Measurements from ENCODE around the gene SLC22A4. TPM values are rescaled to one million over a fixed set of nuclear protein-coding genes. Genes with fewer than 3 reads are reported as not detected.

Gene SLC22A4
- total and polyA plus RNA-seq, 9 donors: 0.72 to 7.7 (median 2.3) TPM

DNA sequence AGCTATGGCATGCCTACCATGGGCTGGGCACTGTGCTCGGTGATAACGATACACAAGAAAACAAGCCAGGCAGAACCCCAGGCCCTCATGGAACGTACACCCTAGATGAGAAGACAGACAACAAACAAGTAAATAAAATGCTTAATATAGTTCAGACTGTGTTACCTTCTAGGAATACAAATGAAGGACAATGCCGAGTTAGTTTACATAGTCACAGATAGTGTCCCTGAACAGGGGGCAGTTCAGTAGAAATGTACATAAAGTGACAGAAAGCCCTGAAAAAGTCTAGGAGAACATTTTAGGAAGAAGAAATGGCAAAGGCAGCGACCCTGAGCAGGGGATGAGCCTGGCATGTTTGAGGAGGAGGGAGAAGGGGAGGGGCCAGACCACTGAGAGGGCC is 97.1 kb downstream of the SLC22A4 start:
- intact Hi-C loops (cut with DNase I): no loop called here

DNA sequence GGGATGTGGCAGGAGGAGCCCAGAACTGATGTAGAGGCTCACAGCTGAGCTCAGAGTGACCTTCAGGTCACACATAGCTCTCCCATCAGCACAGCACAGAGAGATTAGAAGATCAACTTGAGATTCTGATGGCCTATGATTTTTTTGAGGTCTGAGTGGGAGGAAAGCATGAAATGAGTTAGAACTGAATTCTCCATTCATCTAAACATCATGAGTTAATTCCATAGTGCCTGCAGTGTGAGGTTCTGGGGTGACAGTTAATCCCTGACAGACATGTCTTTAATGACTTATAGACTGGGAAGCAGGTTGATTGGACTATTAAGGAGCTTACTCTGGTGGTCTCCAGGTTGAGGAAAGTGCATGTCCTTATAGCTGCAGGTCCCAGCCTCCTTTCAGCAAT is 97.7 kb downstream of the SLC22A4 start:
- no peak for DNase-seq
- no peak overlapping the region for H3K4me3 ChIP-seq
- no peaks in the 10 kb centered on the region for H3K36me3 ChIP-seq

More for the DNA sequence above, 97.1 kb downstream of the SLC22A4 start:
- Histone ChIP-seq H3K36me3 (no peaks in the 10 kb centered on the region), H3K4me1 (ENCODE audit: insufficient read depth) (peaks cover 21% of the 10 kb centered on the region), H3K9me3 (no peaks in the 10 kb centered on the region), H3K27me3 (no peaks in the 10 kb centered on the region), H3K4me3 (no peak overlapping the region), H3K27ac (no peak overlapping the region)
- DNase-seq: no peak
- WGBS, 3 donors: 66 to 82% (median 75%) methylated on average over 5 of the region's 5 CpGs
- TF ChIP-seq EP300 (IDR thresholded peaks at IDR 0.05): no peak
- no peak for TF ChIP-seq POLR2A (IDR thresholded peaks at IDR 0.05)
- TF ChIP-seq, protein P1, sequence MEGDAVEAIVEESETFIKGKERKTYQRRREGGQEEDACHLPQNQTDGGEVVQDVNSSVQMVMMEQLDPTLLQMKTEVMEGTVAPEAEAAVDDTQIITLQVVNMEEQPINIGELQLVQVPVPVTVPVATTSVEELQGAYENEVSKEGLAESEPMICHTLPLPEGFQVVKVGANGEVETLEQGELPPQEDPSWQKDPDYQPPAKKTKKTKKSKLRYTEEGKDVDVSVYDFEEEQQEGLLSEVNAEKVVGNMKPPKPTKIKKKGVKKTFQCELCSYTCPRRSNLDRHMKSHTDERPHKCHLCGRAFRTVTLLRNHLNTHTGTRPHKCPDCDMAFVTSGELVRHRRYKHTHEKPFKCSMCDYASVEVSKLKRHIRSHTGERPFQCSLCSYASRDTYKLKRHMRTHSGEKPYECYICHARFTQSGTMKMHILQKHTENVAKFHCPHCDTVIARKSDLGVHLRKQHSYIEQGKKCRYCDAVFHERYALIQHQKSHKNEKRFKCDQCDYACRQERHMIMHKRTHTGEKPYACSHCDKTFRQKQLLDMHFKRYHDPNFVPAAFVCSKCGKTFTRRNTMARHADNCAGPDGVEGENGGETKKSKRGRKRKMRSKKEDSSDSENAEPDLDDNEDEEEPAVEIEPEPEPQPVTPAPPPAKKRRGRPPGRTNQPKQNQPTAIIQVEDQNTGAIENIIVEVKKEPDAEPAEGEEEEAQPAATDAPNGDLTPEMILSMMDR (IDR thresholded peaks at IDR 0.05): no peak

DNA sequence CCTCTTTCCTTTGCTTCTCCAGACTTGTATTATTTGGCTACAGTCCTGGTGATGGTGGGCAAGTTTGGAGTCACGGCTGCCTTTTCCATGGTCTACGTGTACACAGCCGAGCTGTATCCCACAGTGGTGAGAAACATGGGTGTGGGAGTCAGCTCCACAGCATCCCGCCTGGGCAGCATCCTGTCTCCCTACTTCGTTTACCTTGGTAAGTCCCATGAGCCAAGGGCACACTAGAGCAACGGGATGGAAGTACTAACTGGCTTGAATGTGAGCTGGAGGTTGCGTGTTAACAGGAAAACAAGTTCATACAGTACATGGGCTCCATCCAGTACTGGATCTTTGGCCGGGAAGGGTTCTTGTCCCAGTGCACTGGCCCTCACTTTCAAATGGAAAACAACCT is 98.2 kb downstream of the SLC22A4 start:
- Histone ChIP-seq H3K36me3 (no peaks in the 10 kb centered on the region), H3K27ac (no peak overlapping the region), H3K4me3 (no peak overlapping the region), H3K27me3 (no peaks in the 10 kb centered on the region), H3K9me3 (no peaks in the 10 kb centered on the region), H3K4me1 (ENCODE audit: insufficient read depth) (peaks cover 17% of the 10 kb centered on the region)
- TF ChIP-seq EP300 (IDR thresholded peaks at IDR 0.05) (no peak), POLR2A (IDR thresholded peaks at IDR 0.05) (no peak)
- TF ChIP-seq, protein P1 (IDR thresholded peaks at IDR 0.05): no peak
- intact Hi-C loops (cut with DNase I): no loop called here
- 84 to 89% (median 87%) methylated on average over 8 of the region's 8 CpGs for WGBS, 3 donors
- DNase-seq: no peak

More for the DNA sequence above, 97.7 kb downstream of the SLC22A4 start:
- Histone ChIP-seq H3K4me1 (ENCODE audit: insufficient read depth) (peaks cover 17% of the 10 kb centered on the region), H3K9me3 (no peaks in the 10 kb centered on the region), H3K27me3 (no peaks in the 10 kb centered on the region), H3K27ac (no peak overlapping the region)
- TF ChIP-seq POLR2A (IDR thresholded peaks at IDR 0.05) (no peak), EP300 (IDR thresholded peaks at IDR 0.05) (no peak)
- TF ChIP-seq, protein P1 (IDR thresholded peaks at IDR 0.05): no peak
- intact Hi-C loops (cut with DNase I): no loop called here

DNA sequence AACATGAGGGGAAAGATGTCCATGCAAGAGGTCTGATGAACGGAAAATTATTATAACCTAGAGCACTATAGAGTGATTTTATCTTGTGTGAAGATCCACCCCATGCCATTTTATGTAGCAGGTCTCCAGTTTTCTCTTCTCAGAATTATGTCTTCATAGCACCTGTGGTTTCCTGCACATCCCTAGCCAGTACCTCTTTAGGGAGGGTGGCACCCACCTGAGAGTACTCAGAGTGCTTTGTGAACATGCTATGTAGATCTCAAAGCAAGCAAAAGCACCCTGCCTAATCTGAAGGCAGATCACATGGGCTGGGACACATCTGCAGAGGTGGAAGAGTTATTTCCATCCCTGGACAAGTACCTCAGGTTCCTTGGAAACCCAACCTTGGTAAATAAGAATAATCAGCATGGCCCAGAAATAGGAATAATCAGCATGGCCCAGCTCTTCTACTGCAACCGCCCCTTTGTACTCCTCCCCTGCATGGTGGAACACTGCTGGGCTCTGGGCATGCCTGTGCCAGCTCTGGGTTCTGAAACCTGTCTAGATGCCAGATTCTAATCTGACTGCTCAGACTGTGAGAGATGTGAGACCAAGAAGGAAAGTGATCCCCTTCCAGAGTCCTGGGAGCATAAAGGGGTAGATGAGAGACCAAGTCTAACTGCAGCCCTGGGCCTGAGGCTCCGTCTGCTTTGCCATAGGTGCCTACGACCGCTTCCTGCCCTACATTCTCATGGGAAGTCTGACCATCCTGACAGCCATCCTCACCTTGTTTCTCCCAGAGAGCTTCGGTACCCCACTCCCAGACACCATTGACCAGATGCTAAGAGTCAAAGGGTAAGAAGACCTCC is 99.0 kb downstream of the SLC22A4 start:
- no peaks in the 10 kb centered on the region for H3K9me3 ChIP-seq
- TF ChIP-seq, protein P1 (IDR thresholded peaks at IDR 0.05): no peak
- TF ChIP-seq EP300 (IDR thresholded peaks at IDR 0.05): no peak
- TF ChIP-seq POLR2A (IDR thresholded peaks at IDR 0.05): no peak
- no peak overlapping the region for H3K4me3 ChIP-seq
- no peaks in the 10 kb centered on the region for H3K27me3 ChIP-seq
- no peak overlapping the region for H3K27ac ChIP-seq
- H3K36me3 ChIP-seq: no peaks in the 10 kb centered on the region
- DNase-seq: no peak
- WGBS, 3 donors: 93 to 96% (median 95%) methylated on average over 6 of the region's 6 CpGs
- H3K4me1 ChIP-seq (ENCODE audit: insufficient read depth): peaks cover 16% of the 10 kb centered on the region
- intact Hi-C loops (cut with DNase I): no loop called here

Small RNA genes within 50 kb of the gene (microRNA-seq; reads per million reads assigned to microRNA genes)
- gene MIR3936: 0 to 0.32 (median 0) reads per million in 3 donors

Small RNA genes within 50 kb of the gene (small RNA-seq; reads per million reads assigned to genes)
- not detected for gene MIR3936

Other genes starting within 250 kb of the SLC22A4 start
- not detected for gene IL3, start 233.7 kb upstream of the SLC22A4 start, total RNA-seq
- gene IL3, start 233.7 kb upstream of the SLC22A4 start, polyA plus RNA-seq: not detected
- under 1 TPM in 1 of 7 donors, not detected in 6; 0.28 TPM for gene CSF2, start 220.6 kb upstream of the SLC22A4 start, total RNA-seq
- not detected for gene CSF2, start 220.6 kb upstream of the SLC22A4 start, polyA plus RNA-seq
- 10 to 100 TPM in 5 of 7 donors, 1 to 10 TPM in 2; 3.9 to 36.9 (median 15.4) TPM for gene P4HA2, start 66.5 kb upstream of the SLC22A4 start, total RNA-seq
- 10 to 100 TPM in 1 of 2 donors, 1 to 10 TPM in 1; 4.6 to 25.8 TPM for gene P4HA2, start 66.5 kb upstream of the SLC22A4 start, polyA plus RNA-seq
- 10 to 100 TPM; 17.9 to 63.4 (median 45.4) TPM for gene PDLIM4, start 36.7 kb upstream of the SLC22A4 start, total RNA-seq
- gene PDLIM4, start 36.7 kb upstream of the SLC22A4 start, polyA plus RNA-seq: 10 to 100 TPM in 1 of 2 donors, 1 to 10 TPM in 1; 3.4 to 25.9 TPM
- 10 to 100 TPM in 6 of 7 donors, 1 to 10 TPM in 1; 8.7 to 37.5 (median 10.6) TPM for gene SLC22A5, start 75.3 kb downstream of the SLC22A4 start, total RNA-seq
- 10 to 100 TPM in 1 of 2 donors, 1 to 10 TPM in 1; 5.2 to 10.4 TPM for gene SLC22A5, start 75.3 kb downstream of the SLC22A4 start, polyA plus RNA-seq
- gene IRF1, start 196.4 kb downstream of the SLC22A4 start, total RNA-seq: 100 to 1,000 TPM in 1 of 7 donors, 10 to 100 TPM in 6; 17.3 to 126 (median 31.1) TPM
- 10 to 100 TPM; 23.1 to 26.7 TPM for gene IRF1, start 196.4 kb downstream of the SLC22A4 start, polyA plus RNA-seq
- not detected for gene IL5, start 249.1 kb downstream of the SLC22A4 start, total RNA-seq
- not detected for gene IL5, start 249.1 kb downstream of the SLC22A4 start, polyA plus RNA-seq

Measured in ovary (tissue), 9 donors.